B cell (primary cell): ENCODE measurements around the gene TADA3. TPM values are rescaled to one million over a fixed set of nuclear protein-coding genes. Genes with fewer than 3 reads are reported as not detected.

Experiments
- ATAC-seq: fragments of 200-7000 bp; cut with Tn5 transposase; one replicate; pipeline ENCODE4 v1.10.0; 2021; ENCODE audit warnings: low read depth, mild to moderate bottlenecking, moderate number of reproducible peaks, moderate library complexity
- CTCF ChIA-PET: fragments of 350-600 bp; sonication (Branson Sonifier 250); formaldehyde crosslinking; loops from one replicate; lab custom pipeline; 2021; ENCODE audit warnings: antibody characterized with exemption, inconsistent platforms; lab: Charles Lee
- POLR2A ChIA-PET: fragments of 350-600 bp; sonication (Branson Sonifier 250); formaldehyde crosslinking; loops from one replicate; lab custom pipeline; 2021; ENCODE audit warnings: antibody characterized with exemption; lab: Charles Lee
- DNase-seq: peaks from one replicate; pipeline ENCODE4 v3.0.0; 2013
- H2AFZ ChIP-seq: 2 replicates; pipeline ENCODE4 v1.6.1; 2012; ENCODE audit warnings: mild to moderate bottlenecking, low read depth, low read length; ENCODE audit not compliant: insufficient read depth, poor library complexity, severe bottlenecking
- H3K27ac ChIP-seq, 2 donors: 1 replicate in 1 of 2; 2 replicates in 1 of 2; pipeline ENCODE4 v1.5.1; 2012 to 2013; ENCODE audit warnings: low read length in 2 of 2, mild to moderate bottlenecking in 2 of 2, moderate library complexity in 1 of 2
- H3K27me3 ChIP-seq, 4 experiments: fragments of 200-600 bp in 1 of 4; sonication (generic) in 1 of 4; replicated peaks in 1 of 4; 1 replicate in 2 of 4; 2 replicates in 2 of 4; pipeline versions ENCODE4 v1.6.1 to v1.7.0; 2013 to 2016; ENCODE audit warnings: low read length in 3 of 4, mild to moderate bottlenecking in 2 of 4, mixed read lengths in 1 of 4, moderate library complexity in 1 of 4; ENCODE audit not compliant: insufficient read depth in 4 of 4, control insufficient read depth in 3 of 4; ENCODE audit errors: control extremely low read depth in 1 of 4
- H3K36me3 ChIP-seq, 2 experiments: replicated peaks in 1 of 2; 1 replicate in 1 of 2; 2 replicates in 1 of 2; pipeline versions ENCODE4 v1.6.1 to v1.7.1; 2013; ENCODE audit warnings: low read length in 1 of 2; ENCODE audit not compliant: insufficient read depth in 2 of 2, control insufficient read depth in 1 of 2; ENCODE audit errors: control extremely low read depth in 1 of 2, extremely low read depth in 1 of 2
- H3K4me1 ChIP-seq, 2 donors: fragments of 200-600 bp in 1 of 2; sonication (generic) in 1 of 2; 1 replicate in 1 of 2; 2 replicates in 1 of 2; pipeline versions ENCODE4 v1.5.1 to v1.6.1; 2013 to 2017; ENCODE audit warnings: low read length in 2 of 2; ENCODE audit not compliant: control insufficient read depth in 2 of 2, insufficient read depth in 2 of 2
- H3K4me2 ChIP-seq: replicated peaks from 2 replicates; pipeline ENCODE3; 2012; ENCODE audit warnings: mild to moderate bottlenecking, low read depth, low read length; ENCODE audit not compliant: poor library complexity, severe bottlenecking
- H3K4me3 ChIP-seq, 5 experiments: fragments of 200-600 bp in 1 of 5; sonication (generic) in 1 of 5; 1 replicate in 3 of 5; 2 replicates in 2 of 5; pipeline versions ENCODE4 v1.5.1 to v1.7.0; 2011 to 2016; ENCODE audit warnings: low read length in 4 of 5, mild to moderate bottlenecking in 4 of 5, low read depth in 2 of 5, control low read depth in 1 of 5, moderate library complexity in 1 of 5; ENCODE audit not compliant: insufficient read depth in 1 of 5; ENCODE audit errors: control extremely low read depth in 1 of 5, extremely low read depth in 1 of 5
- H3K79me2 ChIP-seq: fragments of 200-600 bp; sonication (generic); one replicate; pipeline ENCODE4 v1.6.0; 2016; ENCODE audit warnings: low read length; ENCODE audit not compliant: control insufficient read depth, insufficient read depth
- H3K9ac ChIP-seq: fragments of 200-600 bp; sonication (generic); 2 replicates; pipeline ENCODE4 v1.6.1; 2017; ENCODE audit warnings: mild to moderate bottlenecking, low read length, moderate library complexity
- H3K9me3 ChIP-seq, 3 donors: one replicate each; pipeline versions ENCODE4 v1.6.1 to v1.7.1; 2013; ENCODE audit warnings: low read length in 2 of 3; ENCODE audit not compliant: control insufficient read depth in 2 of 3, insufficient read depth in 1 of 3; ENCODE audit errors: control extremely low read depth in 1 of 3
- H4K20me1 ChIP-seq: 2 replicates; pipeline ENCODE4 v1.6.0; 2012; ENCODE audit warnings: mild to moderate bottlenecking, low read length; ENCODE audit not compliant: insufficient read depth, control insufficient read depth, poor library complexity, severe bottlenecking
- H3K27ac Mint-ChIP-seq: one replicate; pipeline ENCODE4 v1.8.0; 2021; ENCODE audit warnings: mixed read lengths
- H3K27me3 Mint-ChIP-seq: one replicate; pipeline ENCODE4 v1.8.0; 2021; ENCODE audit warnings: mixed read lengths
- H3K4me1 Mint-ChIP-seq: one replicate; pipeline ENCODE4 v1.8.0; 2021; ENCODE audit warnings: mixed read lengths
- H3K4me3 Mint-ChIP-seq: one replicate; pipeline ENCODE4 v1.8.0; 2021; ENCODE audit warnings: mixed read lengths
- H3K9me3 Mint-ChIP-seq: one replicate; pipeline ENCODE4 v1.8.0; 2022; ENCODE audit warnings: mixed read lengths; ENCODE audit not compliant: insufficient read depth
- EZH2 ChIP-seq: IDR thresholded peaks from 2 replicates; pipeline ENCODE4 v1.6.1; 2012; ENCODE audit warnings: borderline replicate concordance, low read depth, mild to moderate bottlenecking, moderate library complexity, low read length; ENCODE audit not compliant: insufficient read depth, poor library complexity, severe bottlenecking
- WGBS: methylation state at CpG from one replicate; pipeline ENCODE4 v1.1.5; 2013; ENCODE audit warnings: missing lambda C conversion rate; ENCODE audit not compliant: insufficient coverage; 5-methylcytosine and 5-hydroxymethylcytosine counted together
- intact Hi-C: fragments of 100-400 bp; cut with micrococcal nuclease; formaldehyde crosslinking; loops from one replicate; pipeline ENCODE4 v1.10.0; 2022
- polyA plus RNA-seq: library from polyadenylated mRNA; depleted of rRNA; stranded (reverse); fragments of >200 nt; gene quantifications from 2 replicates; pipeline ENCODE4 v1.2.3, GENCODE V29; 2012
- total RNA-seq, 2 donors: library from RNA; stranded (reverse); fragments of 120-200 nt in 1 of 2; gene quantifications; 1 replicate in 1 of 2; 2 replicates in 1 of 2; pipeline versions ENCODE4 v1.2.3 to v1.2.4, GENCODE V29; 2013 to 2022
- TF ChIP-seq, protein P1 (sequence below): fragments of 200-600 bp; IDR thresholded peaks from one replicate; pipeline ENCODE4 v1.8.0; 2022; ENCODE audit warnings: antibody characterized with exemption, mild to moderate bottlenecking

Gene TADA3
- total and polyA plus RNA-seq, 2 donors (not counting 1 experiment from before 2014, with no cell fraction given): 45.4 to 45.6 TPM

DNA sequence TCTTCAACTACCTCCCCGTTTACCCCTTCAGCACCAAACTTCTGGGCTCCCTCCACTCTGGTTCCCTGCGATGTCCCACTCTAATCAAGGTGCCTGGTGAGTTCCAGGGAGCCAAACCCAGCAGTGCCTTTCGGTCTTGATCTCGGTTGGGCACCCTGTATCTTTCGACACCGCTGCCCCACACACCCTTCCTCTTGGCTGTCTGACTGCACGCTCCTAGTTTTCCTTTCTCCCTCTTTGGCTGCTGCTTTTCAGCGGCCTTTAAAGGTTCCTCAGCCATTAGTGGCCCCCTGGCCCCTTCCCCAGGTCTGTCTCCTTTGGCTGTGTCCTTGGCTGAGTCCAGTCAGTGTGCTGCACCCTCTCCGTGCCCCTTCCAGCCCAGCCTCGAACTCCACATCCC, 18.6 kb upstream of the TADA3 start:
- TF ChIP-seq, protein P1, sequence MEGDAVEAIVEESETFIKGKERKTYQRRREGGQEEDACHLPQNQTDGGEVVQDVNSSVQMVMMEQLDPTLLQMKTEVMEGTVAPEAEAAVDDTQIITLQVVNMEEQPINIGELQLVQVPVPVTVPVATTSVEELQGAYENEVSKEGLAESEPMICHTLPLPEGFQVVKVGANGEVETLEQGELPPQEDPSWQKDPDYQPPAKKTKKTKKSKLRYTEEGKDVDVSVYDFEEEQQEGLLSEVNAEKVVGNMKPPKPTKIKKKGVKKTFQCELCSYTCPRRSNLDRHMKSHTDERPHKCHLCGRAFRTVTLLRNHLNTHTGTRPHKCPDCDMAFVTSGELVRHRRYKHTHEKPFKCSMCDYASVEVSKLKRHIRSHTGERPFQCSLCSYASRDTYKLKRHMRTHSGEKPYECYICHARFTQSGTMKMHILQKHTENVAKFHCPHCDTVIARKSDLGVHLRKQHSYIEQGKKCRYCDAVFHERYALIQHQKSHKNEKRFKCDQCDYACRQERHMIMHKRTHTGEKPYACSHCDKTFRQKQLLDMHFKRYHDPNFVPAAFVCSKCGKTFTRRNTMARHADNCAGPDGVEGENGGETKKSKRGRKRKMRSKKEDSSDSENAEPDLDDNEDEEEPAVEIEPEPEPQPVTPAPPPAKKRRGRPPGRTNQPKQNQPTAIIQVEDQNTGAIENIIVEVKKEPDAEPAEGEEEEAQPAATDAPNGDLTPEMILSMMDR: no peak
- TF ChIP-seq EZH2: no peak
- Histone ChIP-seq H3K9me3 (no peaks in the 10 kb centered on the region), H3K36me3 (peaks cover 0 to 12% of the 10 kb centered on the region in 2 experiments), H3K4me3 (peak overlapping the region in 2 of 5 experiments; percentile 76 to 79), H3K79me2 (peaks cover 6% of the 10 kb centered on the region), H3K4me2 (peak overlapping the region; percentile 96), H2AFZ (peak overlapping the region; percentile 89), H3K4me1 (peaks cover 24 to 30% of the 10 kb centered on the region in 2 donors), H3K27me3 (no peaks in the 10 kb centered on the region), H4K20me1 (no peaks in the 10 kb centered on the region), H3K27ac (peak overlapping the region in 1 of 2 donors; percentile 90), H3K9ac (peak overlapping the region; percentile 94)
- 95% methylated on average over 10 of the region's 10 CpGs for WGBS
- ChIA-PET POLR2A (no interaction called here), CTCF (no interaction called here)
- ATAC-seq (no peak), DNase-seq (no peak)
- H3K4me3 Mint-ChIP-seq: peak overlapping the region; percentile 96
- no peaks in the 10 kb centered on the region for H3K9me3 Mint-ChIP-seq
- no peaks in the 10 kb centered on the region for H3K27me3 Mint-ChIP-seq
- H3K4me1 Mint-ChIP-seq: peaks cover 38% of the 10 kb centered on the region
- intact Hi-C loops: no loop called here
- peak overlapping the region; percentile 91 for H3K27ac Mint-ChIP-seq

- peaks cover 24 to 30% of the 10 kb centered on the region in 2 donors for H3K4me1 ChIP-seq
- TF ChIP-seq, protein P1: no peak
- no peak for TF ChIP-seq EZH2
- Mint-ChIP-seq H3K4me3 (peak overlapping the region; percentile 96), H3K27me3 (no peaks in the 10 kb centered on the region), H3K4me1 (peaks cover 38% of the 10 kb centered on the region), H3K27ac (peak overlapping the region; percentile 91), H3K9me3 (no peaks in the 10 kb centered on the region)
- DNase-seq (no peak), ATAC-seq (no peak)
- H3K27ac ChIP-seq: peak overlapping the region; percentile 33 to 90
- H3K4me3 ChIP-seq: peak overlapping the region in 4 of 5 experiments; percentile 51 to 79 (median 72)
- POLR2A ChIA-PET: interaction anchor here (0.5 to 2.4 kb wide), 5 partner anchors 15 to 414 kb away, joined by 3 to 12 read pairs (median 4); partner anchors contain the start of genes ARPC4, SETD5 and TADA3
- H4K20me1 ChIP-seq: no peaks in the 10 kb centered on the region
- peak overlapping the region; percentile 94 for H3K9ac ChIP-seq
- H2AFZ ChIP-seq: peak overlapping the region; percentile 89
- 17% methylated on average over 16 of the region's 18 CpGs for WGBS
- peaks cover 0 to 17% of the 10 kb centered on the region in 2 experiments for H3K36me3 ChIP-seq
- H3K79me2 ChIP-seq: peaks cover 11% of the 10 kb centered on the region
- H3K9me3 ChIP-seq: no peaks in the 10 kb centered on the region
- H3K27me3 ChIP-seq: no peaks in the 10 kb centered on the region
- intact Hi-C loops: no loop called here
- H3K4me2 ChIP-seq: peak overlapping the region; percentile 96
- CTCF ChIA-PET: interaction anchor here (1.2 kb wide), 1 partner anchor 18 kb away, joined by 3 read pairs; the partner anchor contains the start of genes ARPC4 and TADA3
These were observed 18.1 kb upstream of the TADA3 start for GRCh38 chr3:9810433-9810770.
